Measurements from ENCODE around the gene GPR157.
"Not testable (repeated sequence)": the region's sequence is repeated elsewhere in the genome, so short reads cannot be mapped to it uniquely, and the experiment has no call there.

GPR157 gene

DNA sequence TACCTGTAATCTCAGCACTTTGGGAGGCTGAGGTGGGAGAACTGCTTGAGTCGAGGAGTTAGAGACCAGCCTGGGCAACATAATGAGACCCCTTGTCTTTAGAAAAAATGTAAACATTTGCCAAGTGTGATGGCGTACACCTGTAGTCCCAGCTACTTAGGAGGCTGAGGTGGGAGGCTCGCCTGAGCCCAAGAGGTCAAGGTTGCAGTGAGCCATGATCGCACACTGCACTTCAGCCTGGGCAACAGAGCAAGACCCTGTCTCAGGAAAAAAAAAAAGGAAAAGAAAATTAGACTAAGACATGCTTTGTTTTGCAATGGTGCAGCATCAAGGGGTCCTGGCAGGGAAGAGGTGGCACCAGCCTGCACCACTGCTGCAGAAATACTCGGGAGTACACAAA, 16.8 kb upstream of the GPR157 start:
- DNase-seq = no peak

- DNase-seq = no peak
These were observed 16.2 kb upstream of the GPR157 start for GRCh38 chr1:9145021-9145668.

- not testable (repeated sequence) for DNase-seq
These were observed 15.6 kb upstream of the GPR157 start for GRCh38 chr1:9144494-9144893.

- DNase-seq = peak; percentile 85
These were observed 14.3 kb upstream of the GPR157 start for GRCh38 chr1:9143250-9143649.

GRCh38 chr1:9139930-9140329, 11.0 kb upstream of the GPR157 start:
- no peak for DNase-seq

- DNase-seq = no peak
These were observed 8.0 kb upstream of the GPR157 start for GRCh38 chr1:9136932-9137331.

GRCh38 chr1:9135073-9135836, 6.4 kb upstream of the GPR157 start:
- peak; percentile 81 for DNase-seq

DNA sequence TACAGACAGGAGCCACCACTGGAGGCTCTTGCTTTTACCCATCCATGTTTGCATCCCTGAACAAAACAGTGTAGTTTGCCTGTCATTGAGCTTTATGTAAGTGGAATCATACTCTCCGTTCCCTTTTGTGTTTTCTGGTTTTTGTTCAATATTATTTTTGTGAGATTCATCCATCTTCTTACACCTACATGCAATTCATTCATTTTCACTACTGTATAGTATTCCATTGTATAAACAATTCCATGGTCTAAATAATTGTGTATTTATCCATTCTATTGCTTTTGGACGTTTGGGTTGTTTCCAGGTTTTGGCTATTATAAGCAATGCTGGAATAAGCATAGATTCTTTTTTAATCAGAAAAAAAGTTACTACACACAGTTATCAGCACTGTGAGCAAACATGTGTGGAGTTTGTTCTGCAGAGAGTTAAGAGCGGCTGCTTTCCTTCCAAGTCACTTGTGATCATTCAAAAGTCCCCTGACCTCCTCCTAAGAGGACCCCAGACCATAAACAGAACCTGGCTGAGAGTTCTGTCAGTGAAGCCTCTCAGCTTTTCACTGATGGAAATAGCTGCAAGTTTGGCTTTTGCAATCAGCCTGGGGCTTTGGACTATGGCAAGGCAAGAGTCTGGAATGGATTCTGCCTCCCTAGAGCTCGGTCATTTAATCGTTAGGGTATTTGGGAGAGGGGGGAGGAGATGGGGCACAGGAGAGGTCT, 5.1 kb upstream of the GPR157 start:
- no peak for DNase-seq

- DNase-seq = peak; percentile 52
These were observed 552 bp upstream of the GPR157 start for GRCh38 chr1:9129266-9130041.

DNA sequence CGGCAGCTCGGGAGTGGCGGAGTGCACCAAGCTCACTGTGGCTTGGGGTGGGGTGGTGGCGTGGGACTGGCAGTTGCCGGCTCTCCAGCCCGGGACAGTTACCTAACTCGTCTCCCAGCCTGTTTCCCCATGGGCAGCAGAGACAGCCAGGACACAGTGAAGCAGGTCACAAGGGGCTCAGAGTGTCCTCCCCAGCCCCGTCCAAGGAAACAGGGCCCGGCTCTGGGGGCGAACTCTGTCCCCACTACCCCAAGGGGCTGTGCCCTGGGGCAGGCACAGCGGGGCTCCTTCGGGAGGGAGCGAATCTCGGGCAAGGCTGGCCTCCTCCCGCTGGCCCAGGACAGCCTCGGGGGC, 759 bp downstream of the GPR157 start:
- DNase-seq = no peak

GRCh38 chr1:9127395-9128165, 1.3 kb downstream of the GPR157 start:
- no peak for DNase-seq

GRCh38 chr1:9126511-9126910, 2.4 kb downstream of the GPR157 start:
- no peak for DNase-seq

DNA sequence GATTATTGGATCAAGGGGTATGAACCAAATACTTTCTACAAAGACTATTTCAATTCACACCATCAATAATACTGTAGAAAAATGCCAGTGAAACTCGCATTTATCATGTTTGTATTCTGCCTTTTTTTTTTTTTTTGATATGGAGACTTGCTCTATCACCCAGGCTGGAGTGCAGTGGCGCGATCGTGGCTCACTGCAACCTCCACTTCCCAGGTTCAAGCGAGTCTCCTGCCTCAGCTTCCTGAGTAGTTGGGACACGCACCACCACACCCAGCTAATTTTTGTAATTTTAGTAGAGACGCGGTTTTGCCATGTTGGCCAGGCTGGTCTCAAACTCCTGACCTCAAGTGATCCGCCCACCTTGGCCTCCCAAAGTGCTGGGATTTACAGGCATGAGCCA, 3.1 kb downstream of the GPR157 start:
- DNase-seq = not testable (repeated sequence)

- no peak for DNase-seq
These were observed 3.6 kb downstream of the GPR157 start for GRCh38 chr1:9125325-9125724.

DNA sequence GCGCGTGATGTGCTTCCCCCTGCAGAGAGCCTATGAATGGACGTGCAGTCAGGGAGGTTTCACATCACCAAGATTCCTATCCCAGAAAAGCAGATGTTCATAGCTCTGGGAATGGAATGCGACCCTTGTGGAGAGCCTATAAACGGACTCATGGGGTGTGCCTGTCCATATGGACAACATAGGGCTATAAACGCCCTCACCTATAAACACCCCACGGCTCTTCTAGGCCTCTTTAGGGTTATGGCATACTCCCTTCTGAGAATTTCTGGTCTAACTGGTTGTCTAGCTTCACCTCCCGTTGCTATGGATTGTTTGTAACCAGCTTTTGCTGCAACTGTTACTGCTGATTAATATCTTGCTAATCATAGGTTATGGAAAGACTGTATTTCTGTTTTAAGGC, 4.5 kb downstream of the GPR157 start:
- DNase-seq = not testable (repeated sequence)

DNA sequence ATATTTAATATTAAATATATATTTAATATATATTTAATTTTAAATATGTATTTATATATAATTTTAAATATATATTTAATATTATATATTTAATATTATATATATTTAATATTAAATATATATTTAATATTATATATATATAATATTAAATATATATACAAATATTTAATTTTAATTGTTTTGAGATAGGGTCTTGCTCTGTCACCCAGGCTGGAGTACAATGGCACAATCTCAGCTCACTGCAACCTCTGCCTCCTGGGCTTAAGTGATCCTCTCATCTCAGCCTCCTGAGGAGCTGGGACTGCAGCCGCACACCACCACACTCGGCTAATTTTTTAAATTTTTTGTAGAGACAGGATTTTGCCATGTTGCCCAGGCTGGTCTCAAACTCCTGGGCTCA, 5.2 kb downstream of the GPR157 start:
- not testable (repeated sequence) for DNase-seq

DNA sequence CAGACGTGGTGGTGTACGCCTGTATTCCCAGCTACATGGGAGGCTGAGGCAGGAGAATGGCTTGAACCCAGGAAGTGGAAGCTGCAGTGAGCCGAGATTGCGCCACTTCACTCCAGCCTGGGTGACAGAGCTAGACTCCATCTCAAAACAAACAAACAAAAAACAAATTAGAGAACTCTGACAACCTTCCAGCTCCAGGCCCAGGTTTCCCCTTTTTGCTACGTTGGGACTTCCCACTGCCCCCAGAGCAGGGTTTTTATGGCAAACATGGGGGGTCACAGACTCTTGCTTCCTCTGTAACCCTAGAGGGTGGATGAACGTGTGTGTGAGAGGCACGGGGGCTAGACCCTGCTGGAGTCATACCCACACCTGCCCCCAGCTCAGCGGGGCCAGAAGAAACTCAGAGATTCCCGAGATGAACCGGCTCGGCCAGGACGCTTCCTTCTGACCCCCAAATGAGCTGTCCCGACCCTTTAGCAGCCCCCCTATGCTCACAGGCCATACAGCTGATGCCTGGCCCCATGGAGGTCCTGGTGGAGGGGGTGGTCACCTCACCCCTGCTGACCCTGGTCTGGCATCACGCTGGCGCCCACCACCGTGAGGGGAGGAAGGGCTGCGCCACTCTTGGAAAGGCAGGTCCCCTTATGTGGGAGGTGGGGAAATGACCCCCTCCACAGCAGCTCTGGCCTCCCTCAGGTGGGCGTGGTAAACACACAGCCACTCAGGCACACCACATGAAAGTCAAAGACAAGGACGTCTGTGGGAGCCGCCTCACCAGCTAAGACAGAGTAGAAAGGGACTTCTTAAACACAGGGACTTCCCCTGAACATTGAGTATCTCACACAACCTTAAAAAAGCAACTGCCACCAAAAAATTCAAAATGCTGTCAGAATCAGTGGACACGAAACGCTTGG, 7.1 kb downstream of the GPR157 start:
- DNase-seq = no peak

DNA sequence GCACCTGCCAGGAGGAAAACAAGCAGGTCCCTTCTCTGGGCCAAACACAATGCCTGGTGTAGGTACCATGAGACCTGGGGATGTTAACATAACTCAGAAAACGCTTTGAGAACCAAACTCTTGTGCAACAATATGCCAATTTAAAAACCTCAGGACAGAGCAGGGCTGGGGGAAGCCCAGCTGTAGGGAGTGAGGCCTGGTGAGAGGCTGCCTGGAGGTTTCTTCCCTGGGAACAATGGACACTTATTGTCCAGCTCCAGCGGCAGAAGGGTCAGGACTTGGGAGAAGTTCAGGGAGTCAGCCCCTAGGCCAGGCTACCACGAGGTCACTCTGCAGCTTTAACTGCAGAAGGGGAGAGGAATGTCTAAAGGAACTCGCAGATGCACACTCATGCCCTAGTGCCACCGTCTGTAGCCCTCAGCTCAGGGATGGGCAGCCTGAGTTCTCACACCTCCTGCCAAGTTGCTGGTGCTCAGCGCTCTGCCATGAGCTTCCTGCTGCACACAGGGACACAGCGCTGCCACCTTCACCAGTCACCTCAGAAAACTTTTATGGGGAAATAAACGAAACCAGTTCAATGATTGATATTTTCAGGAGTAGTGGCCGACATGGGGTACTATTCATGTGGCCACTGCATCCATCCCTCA, 8.5 kb downstream of the GPR157 start:
- DNase-seq = peak; percentile 38

GRCh38 chr1:9119745-9120144, 9.2 kb downstream of the GPR157 start:
- peak; percentile 56 for DNase-seq

DNA sequence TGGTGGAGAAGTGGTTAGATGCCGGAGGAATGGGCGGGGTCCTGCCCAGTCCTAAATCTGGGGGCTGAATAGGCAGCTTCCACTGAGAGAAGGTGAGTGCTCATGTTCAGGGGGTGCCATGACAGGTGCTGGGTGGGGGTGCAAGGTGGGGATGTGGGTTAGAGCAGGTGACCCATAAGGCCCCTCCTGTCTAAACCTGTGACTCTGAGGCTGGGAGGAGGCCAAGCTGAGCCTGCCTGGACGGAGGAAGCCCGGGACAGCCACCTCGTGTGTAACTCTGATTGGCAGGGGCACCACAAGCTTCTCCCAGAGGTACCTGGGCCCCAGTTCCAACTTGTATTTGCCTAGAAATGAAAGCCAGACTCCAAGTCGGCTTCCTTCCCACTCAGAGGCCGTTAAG, 10.7 kb downstream of the GPR157 start:
- DNase-seq = no peak

Measured in MV-4-11 (cell line).